ENCODE measurements around the gene OR2T1.
"Not testable (repeated sequence)": the region's sequence is repeated elsewhere in the genome, so short reads cannot be mapped to it uniquely, and the experiment has no call there.

DNA sequence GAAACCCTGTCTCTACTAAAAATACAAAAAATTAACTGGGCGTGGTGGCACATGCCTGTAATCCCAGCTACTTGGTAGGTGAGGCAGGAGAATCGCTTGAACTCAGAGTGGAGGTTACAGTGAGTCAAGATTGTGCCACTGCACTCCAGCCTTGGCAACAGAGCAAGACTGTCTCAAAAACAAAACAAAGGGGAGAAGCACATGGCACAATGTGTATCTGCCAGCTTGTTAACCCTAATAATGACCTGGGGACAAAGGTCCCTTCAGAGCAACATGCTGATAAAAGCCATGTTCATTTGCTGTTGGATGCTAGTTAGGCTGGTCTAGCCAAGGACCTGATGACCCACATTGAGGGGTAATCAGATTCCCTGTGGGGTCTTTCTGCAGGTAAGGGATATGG, 53.8 kb downstream of the OR2T1 start:
- TF ChIP-seq, protein P1, sequence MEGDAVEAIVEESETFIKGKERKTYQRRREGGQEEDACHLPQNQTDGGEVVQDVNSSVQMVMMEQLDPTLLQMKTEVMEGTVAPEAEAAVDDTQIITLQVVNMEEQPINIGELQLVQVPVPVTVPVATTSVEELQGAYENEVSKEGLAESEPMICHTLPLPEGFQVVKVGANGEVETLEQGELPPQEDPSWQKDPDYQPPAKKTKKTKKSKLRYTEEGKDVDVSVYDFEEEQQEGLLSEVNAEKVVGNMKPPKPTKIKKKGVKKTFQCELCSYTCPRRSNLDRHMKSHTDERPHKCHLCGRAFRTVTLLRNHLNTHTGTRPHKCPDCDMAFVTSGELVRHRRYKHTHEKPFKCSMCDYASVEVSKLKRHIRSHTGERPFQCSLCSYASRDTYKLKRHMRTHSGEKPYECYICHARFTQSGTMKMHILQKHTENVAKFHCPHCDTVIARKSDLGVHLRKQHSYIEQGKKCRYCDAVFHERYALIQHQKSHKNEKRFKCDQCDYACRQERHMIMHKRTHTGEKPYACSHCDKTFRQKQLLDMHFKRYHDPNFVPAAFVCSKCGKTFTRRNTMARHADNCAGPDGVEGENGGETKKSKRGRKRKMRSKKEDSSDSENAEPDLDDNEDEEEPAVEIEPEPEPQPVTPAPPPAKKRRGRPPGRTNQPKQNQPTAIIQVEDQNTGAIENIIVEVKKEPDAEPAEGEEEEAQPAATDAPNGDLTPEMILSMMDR (IDR thresholded peaks at IDR 0.05): not testable (repeated sequence)
- TF ChIP-seq EZH2 (IDR thresholded peaks at IDR 0.05; ENCODE audit: borderline replicate concordance, insufficient read depth, low read depth, low read length, poor library complexity, severe bottlenecking): not testable (repeated sequence)

All from B cell (primary cell).